ENCODE results near the gene BYSL.

BYSL gene, protein sequence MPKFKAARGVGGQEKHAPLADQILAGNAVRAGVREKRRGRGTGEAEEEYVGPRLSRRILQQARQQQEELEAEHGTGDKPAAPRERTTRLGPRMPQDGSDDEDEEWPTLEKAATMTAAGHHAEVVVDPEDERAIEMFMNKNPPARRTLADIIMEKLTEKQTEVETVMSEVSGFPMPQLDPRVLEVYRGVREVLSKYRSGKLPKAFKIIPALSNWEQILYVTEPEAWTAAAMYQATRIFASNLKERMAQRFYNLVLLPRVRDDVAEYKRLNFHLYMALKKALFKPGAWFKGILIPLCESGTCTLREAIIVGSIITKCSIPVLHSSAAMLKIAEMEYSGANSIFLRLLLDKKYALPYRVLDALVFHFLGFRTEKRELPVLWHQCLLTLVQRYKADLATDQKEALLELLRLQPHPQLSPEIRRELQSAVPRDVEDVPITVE

DNA sequence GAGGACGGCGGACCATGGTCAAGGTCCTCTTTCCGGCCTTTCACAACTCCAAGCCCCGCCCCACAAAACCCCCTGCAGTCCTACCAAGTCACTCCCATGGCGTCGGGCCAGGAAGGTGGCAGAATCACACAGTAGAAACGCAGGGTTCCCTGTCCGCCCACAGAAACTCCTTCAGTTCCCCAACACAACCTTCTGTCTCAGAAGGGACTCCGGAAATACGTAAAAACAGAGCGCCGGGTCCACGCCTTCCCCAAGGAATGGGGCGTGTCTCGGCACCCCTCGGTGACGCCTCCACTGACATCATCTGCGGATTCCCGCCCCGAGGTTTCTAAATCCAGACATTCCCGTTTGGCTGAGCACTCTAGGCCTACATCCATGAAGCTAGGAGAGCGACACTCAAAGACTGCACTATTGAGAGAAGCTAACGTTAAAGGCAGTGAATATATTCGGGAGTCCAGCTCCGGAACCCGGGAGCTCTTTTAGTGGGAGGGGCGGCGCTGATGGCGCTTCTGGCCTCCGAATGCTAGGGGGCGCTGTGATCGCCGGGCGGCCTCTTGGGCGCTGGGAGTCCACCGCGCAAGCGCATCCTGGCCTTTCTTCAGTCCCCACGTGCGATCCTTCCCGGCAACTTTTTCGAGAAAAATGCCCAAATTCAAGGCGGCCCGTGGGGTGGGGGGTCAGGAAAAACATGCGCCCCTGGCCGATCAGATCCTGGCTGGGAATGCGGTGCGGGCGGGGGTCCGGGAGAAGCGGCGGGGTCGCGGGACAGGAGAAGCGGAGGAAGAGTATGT, at the start of gene BYSL, which contains the start of gene MED20:
Gene BYSL (plus strand): TSS at position 579 of the 791 bp plus-strand sequence. CDS start 64 bp downstream, at position 643.
Gene MED20 (minus strand): TSS at position 219 of the 791 bp plus-strand sequence. CDS start 121 bp downstream, at position 98.
- peak within 1 kb of the TSS; percentile 90 for H3K4me3 ChIP-seq (ENCODE audit: low read depth, low read length)
- DNase-seq (ENCODE audit: low read depth), result peak; percentile 99
- TF ChIP-seq MYC (IDR thresholded peaks at IDR 0.05; ENCODE audit: low read depth, low read length), result peak; percentile 96
- TF ChIP-seq, protein P1, sequence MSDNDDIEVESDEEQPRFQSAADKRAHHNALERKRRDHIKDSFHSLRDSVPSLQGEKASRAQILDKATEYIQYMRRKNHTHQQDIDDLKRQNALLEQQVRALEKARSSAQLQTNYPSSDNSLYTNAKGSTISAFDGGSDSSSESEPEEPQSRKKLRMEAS (IDR thresholded peaks at IDR 0.05; ENCODE audit: low read depth, low read length), result peak; percentile 93
- peak; percentile 47 for TF ChIP-seq POLR2A (IDR thresholded peaks at IDR 0.05; ENCODE audit: extremely low read depth, insufficient read length)
- TF ChIP-seq, protein P2, sequence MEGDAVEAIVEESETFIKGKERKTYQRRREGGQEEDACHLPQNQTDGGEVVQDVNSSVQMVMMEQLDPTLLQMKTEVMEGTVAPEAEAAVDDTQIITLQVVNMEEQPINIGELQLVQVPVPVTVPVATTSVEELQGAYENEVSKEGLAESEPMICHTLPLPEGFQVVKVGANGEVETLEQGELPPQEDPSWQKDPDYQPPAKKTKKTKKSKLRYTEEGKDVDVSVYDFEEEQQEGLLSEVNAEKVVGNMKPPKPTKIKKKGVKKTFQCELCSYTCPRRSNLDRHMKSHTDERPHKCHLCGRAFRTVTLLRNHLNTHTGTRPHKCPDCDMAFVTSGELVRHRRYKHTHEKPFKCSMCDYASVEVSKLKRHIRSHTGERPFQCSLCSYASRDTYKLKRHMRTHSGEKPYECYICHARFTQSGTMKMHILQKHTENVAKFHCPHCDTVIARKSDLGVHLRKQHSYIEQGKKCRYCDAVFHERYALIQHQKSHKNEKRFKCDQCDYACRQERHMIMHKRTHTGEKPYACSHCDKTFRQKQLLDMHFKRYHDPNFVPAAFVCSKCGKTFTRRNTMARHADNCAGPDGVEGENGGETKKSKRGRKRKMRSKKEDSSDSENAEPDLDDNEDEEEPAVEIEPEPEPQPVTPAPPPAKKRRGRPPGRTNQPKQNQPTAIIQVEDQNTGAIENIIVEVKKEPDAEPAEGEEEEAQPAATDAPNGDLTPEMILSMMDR (IDR thresholded peaks at IDR 0.05; ENCODE audit: low read depth, low read length), result peak; percentile 80

DNA sequence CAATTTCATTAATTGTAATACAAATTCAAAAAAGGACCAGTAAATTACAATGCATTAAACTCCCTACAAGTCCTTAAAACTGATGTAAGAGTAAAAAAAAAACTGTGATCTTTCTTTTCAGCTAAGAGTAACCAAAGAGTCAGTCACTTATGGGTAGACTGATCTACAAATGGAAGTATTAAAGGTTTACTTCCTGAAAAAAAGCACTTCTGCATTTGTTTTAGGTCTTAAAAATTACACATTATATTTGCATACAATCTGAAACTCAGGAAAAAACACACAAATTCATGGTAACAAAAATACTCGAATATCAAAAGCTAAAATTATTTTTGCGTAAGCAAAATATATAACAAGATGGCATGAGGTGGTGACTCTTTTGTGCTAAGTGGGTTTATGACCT, 49.6 kb upstream of the BYSL start:
- DNase-seq (ENCODE audit: low read depth), result no peak
- H3K4me3 ChIP-seq (ENCODE audit: low read depth, low read length), result no peak overlapping the region
- TF ChIP-seq, protein P2 (IDR thresholded peaks at IDR 0.05; ENCODE audit: low read depth, low read length), result no peak
- TF ChIP-seq MYC (IDR thresholded peaks at IDR 0.05; ENCODE audit: low read depth, low read length), result no peak
- TF ChIP-seq POLR2A (IDR thresholded peaks at IDR 0.05; ENCODE audit: extremely low read depth, insufficient read length), result no peak
- TF ChIP-seq, protein P1 (IDR thresholded peaks at IDR 0.05; ENCODE audit: low read depth, low read length), result no peak

DNA sequence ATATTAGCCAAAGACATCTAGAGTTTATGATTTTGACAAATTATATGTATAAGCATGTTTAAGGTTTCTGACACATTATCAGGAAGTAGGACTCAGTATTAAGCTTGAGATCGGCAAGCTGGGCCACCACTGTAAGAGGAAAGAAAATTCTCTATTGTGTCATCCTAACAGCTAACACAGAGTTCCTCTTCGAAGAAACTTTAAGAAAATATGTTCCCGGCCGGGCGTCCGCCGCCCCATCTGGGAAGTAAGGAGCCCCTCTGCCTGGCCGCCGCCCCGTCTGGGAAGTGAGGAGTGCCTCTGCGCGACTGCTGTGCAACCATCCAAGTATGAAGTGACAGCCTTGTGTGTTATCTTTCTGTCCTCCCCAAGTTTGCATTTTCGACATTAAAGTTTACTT, 49.2 kb upstream of the BYSL start:
- no peak for DNase-seq (ENCODE audit: low read depth)
- H3K4me3 ChIP-seq (ENCODE audit: low read depth, low read length), result no peak overlapping the region
- TF ChIP-seq, protein P2 (IDR thresholded peaks at IDR 0.05; ENCODE audit: low read depth, low read length), result no peak
- TF ChIP-seq, protein P1 (IDR thresholded peaks at IDR 0.05; ENCODE audit: low read depth, low read length), result no peak
- TF ChIP-seq MYC (IDR thresholded peaks at IDR 0.05; ENCODE audit: low read depth, low read length) (no peak), POLR2A (IDR thresholded peaks at IDR 0.05; ENCODE audit: extremely low read depth, insufficient read length) (no peak)

DNA sequence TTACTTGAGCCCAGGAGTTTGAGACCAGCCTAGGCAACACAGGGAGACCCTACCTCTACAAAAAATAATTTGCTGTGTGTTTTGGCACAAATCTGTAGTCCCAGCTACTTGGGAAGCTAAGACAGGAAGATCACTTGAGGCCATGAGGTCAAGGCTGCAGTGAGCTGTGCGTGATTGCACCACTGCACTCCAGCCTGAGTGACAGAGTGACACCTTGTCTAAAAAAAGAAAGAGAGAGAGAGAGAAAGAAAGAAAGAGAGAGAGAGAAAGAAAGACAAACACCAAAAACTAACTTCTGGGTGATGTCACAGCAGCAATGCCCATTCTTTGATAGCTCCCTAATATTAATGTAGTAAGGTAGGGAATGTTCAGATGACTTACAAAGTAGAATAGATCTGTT, 46.6 kb upstream of the BYSL start:
- no peak overlapping the region for H3K4me3 ChIP-seq (ENCODE audit: low read depth, low read length)
- TF ChIP-seq MYC (IDR thresholded peaks at IDR 0.05; ENCODE audit: low read depth, low read length), result no peak
- TF ChIP-seq, protein P1 (IDR thresholded peaks at IDR 0.05; ENCODE audit: low read depth, low read length), result no peak
- no peak for TF ChIP-seq POLR2A (IDR thresholded peaks at IDR 0.05; ENCODE audit: extremely low read depth, insufficient read length)
- TF ChIP-seq, protein P2 (IDR thresholded peaks at IDR 0.05; ENCODE audit: low read depth, low read length), result no peak
- peak; percentile 33 for DNase-seq (ENCODE audit: low read depth)

DNA sequence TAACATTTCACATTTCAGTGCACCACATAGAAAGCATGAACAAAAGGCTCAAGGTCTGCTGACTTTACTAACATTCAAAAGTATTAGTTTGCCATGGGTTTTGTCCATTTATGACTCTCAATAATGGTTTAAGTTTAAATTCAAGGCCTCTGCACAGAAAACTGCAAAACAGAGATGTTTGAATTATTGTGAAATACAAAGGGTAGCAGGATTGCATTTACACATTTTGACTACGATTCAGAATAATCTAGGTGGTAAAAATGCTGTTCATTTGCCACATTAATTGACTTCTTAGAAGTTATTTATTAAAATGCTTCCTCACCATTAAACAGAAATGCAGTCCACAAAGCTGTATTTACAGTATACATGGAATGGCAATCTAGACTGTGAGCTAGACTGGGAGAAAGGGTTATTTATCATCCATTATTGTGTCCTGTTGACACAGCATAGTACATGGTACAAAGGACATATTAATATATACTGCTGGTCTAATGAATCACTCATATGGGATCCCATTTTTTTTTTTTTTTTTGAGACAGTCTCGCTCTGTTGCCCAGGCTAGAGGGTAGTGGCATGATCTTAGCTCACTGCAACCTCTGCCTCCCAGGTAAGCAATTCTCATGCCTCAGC, 44.1 kb upstream of the BYSL start:
- TF ChIP-seq, protein P2 (IDR thresholded peaks at IDR 0.05; ENCODE audit: low read depth, low read length), result no peak
- no peak for TF ChIP-seq POLR2A (IDR thresholded peaks at IDR 0.05; ENCODE audit: extremely low read depth, insufficient read length)
- TF ChIP-seq MYC (IDR thresholded peaks at IDR 0.05; ENCODE audit: low read depth, low read length), result no peak
- TF ChIP-seq, protein P1 (IDR thresholded peaks at IDR 0.05; ENCODE audit: low read depth, low read length), result no peak
- no peak for DNase-seq (ENCODE audit: low read depth)
- no peak overlapping the region for H3K4me3 ChIP-seq (ENCODE audit: low read depth, low read length)
